ENCODE results near the gene SLAMF8.

DNA sequence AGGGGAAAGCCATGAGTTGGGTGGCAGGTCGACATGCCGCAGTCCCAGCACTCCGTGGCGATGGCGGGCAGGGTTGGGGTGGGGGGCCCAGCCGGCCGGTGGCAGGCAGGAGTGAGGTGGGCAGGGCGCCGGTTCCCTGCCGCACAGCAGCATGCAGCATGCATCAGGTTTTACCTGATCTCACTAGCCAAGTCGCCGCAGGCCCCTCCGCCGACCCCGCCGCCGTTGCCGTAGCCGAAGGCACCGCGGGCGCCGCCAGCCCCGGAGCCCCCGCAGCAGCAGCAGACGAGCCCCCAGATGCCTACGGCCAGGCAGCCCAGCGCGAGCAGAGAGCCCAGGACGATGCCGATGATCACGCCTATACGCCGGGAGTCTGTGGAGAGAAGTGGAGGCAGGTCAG is 29.0 kb downstream of the SLAMF8 start:
- TF ChIP-seq, protein P1, sequence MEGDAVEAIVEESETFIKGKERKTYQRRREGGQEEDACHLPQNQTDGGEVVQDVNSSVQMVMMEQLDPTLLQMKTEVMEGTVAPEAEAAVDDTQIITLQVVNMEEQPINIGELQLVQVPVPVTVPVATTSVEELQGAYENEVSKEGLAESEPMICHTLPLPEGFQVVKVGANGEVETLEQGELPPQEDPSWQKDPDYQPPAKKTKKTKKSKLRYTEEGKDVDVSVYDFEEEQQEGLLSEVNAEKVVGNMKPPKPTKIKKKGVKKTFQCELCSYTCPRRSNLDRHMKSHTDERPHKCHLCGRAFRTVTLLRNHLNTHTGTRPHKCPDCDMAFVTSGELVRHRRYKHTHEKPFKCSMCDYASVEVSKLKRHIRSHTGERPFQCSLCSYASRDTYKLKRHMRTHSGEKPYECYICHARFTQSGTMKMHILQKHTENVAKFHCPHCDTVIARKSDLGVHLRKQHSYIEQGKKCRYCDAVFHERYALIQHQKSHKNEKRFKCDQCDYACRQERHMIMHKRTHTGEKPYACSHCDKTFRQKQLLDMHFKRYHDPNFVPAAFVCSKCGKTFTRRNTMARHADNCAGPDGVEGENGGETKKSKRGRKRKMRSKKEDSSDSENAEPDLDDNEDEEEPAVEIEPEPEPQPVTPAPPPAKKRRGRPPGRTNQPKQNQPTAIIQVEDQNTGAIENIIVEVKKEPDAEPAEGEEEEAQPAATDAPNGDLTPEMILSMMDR (IDR thresholded peaks at IDR 0.05), result no peak
- TF ChIP-seq POLR2A (IDR thresholded peaks at IDR 0.05), result no peak

Data from esophagus squamous epithelium (tissue), 4 donors.